ENCODE measurements around the gene USHBP1. TPM values are rescaled to one million over a fixed set of nuclear protein-coding genes. Genes with fewer than 3 reads are reported as not detected.

The USHBP1 gene
- total RNA-seq, 2 experiments from 2014 or later = not detected

- ChIA-PET CTCF (interaction anchor here (0.7 to 1.9 kb wide), 3 partner anchors 10 to 83 kb away, joined by 4 to 10 read pairs (median 6); no protein-coding TSS in a partner anchor), POLR2A (interaction anchor here (0.6 to 1.4 kb wide), 4 partner anchors 11 to 177 kb away, joined by 3 to 6 read pairs (median 4); partner anchors contain the start of gene ANO8)
- intact Hi-C loops (cut with DNase I, micrococcal nuclease) = loop anchor here in 1 of 2 experiments (1.0 kb wide), 1 partner anchor 11 kb away; no protein-coding TSS in a partner anchor
- no peaks in the 10 kb centered on the region for H3K36me3 ChIP-seq (ENCODE audit: insufficient read depth, low read length)
- peaks cover 17% of the 10 kb centered on the region for H3K36me3 Mint-ChIP-seq (ENCODE audit: low read depth)
- H3K9me3 Mint-ChIP-seq = no peaks in the 10 kb centered on the region
- ATAC-seq (ENCODE audit: poor library complexity) (peak; percentile 79), DNase-seq (peak; percentile 88 to 96 (median 91))
- H3K27ac ChIP-seq (ENCODE audit: low read depth in 1 of 2, low read length in 2 of 2) = peak within 1 kb of the TSS; percentile 34 to 40
- no peak for TF ChIP-seq CTCF (IDR thresholded peaks at IDR 0.05)
- peak within 1 kb of the TSS; percentile 70 for H3K4me3 ChIP-seq (ENCODE audit: low read length)
- no peaks in the 10 kb centered on the region for H3K9me3 ChIP-seq (ENCODE audit: control insufficient read depth in 1 of 2, insufficient read depth in 1 of 2, low read length in 2 of 2)
- no peaks in the 10 kb centered on the region for H3K27me3 Mint-ChIP-seq
- peak within 1 kb of the TSS; percentile 90 for H3K27ac Mint-ChIP-seq
- peaks cover 48% of the 10 kb centered on the region for H3K4me1 Mint-ChIP-seq (ENCODE audit: low read depth)
- H3K27me3 ChIP-seq (ENCODE audit: control insufficient read depth in 1 of 2, insufficient read depth in 2 of 2, low read length in 2 of 2) = no peaks in the 10 kb centered on the region
- peak within 1 kb of the TSS; percentile 94 for H3K4me3 Mint-ChIP-seq
- H3K4me1 ChIP-seq (ENCODE audit: insufficient read depth, low read length) = peaks cover 50% of the 10 kb centered on the region
Measured at GRCh38 chr19:17303167-17303939, 38.8 kb upstream of the USHBP1 start, which contains the start of gene ABHD8. TSS of gene ABHD8 (minus strand) at chr19:17303425. CDS start at chr19:17301616, 1,809 bp downstream.

GRCh38 chr19:17302391-17303166, 38.0 kb upstream of the USHBP1 start:
- intact Hi-C loops (cut with DNase I, micrococcal nuclease) = loop anchor here in 1 of 2 experiments (1.0 kb wide), 1 partner anchor 10 kb away; no protein-coding TSS in a partner anchor
- peak in 5 of 14 experiments; percentile 19 to 65 (median 23) for DNase-seq
- peak overlapping the region in 1 of 2 donors; percentile 34 for H3K27ac ChIP-seq (ENCODE audit: low read depth in 1 of 2, low read length in 2 of 2)
- peaks cover 17% of the 10 kb centered on the region for H3K36me3 Mint-ChIP-seq (ENCODE audit: low read depth)
- no peaks in the 10 kb centered on the region for H3K9me3 Mint-ChIP-seq
- peak; percentile 11 for ATAC-seq (ENCODE audit: poor library complexity)
- POLR2A ChIA-PET = interaction anchor here (0.6 to 1.4 kb wide), 4 partner anchors 10 to 177 kb away, joined by 3 to 6 read pairs (median 4); partner anchors contain the start of gene ANO8
- no peak for TF ChIP-seq CTCF (IDR thresholded peaks at IDR 0.05)
- H3K4me1 Mint-ChIP-seq (ENCODE audit: low read depth) = peaks cover 43% of the 10 kb centered on the region
- H3K27me3 Mint-ChIP-seq = no peaks in the 10 kb centered on the region
- H3K27me3 ChIP-seq (ENCODE audit: control insufficient read depth in 1 of 2, insufficient read depth in 2 of 2, low read length in 2 of 2) = no peaks in the 10 kb centered on the region
- peak overlapping the region; percentile 94 for H3K4me3 Mint-ChIP-seq
- H3K4me3 ChIP-seq (ENCODE audit: low read length) = peak overlapping the region; percentile 70
- H3K9me3 ChIP-seq (ENCODE audit: control insufficient read depth in 1 of 2, insufficient read depth in 1 of 2, low read length in 2 of 2) = peaks cover 0 to 4% of the 10 kb centered on the region in 2 experiments
- CTCF ChIA-PET = interaction anchor here (1.5 to 1.9 kb wide), 2 partner anchors 10 to 83 kb away, joined by 6 to 10 read pairs; no protein-coding TSS in a partner anchor
- peaks cover 44% of the 10 kb centered on the region for H3K4me1 ChIP-seq (ENCODE audit: insufficient read depth, low read length)
- H3K27ac Mint-ChIP-seq = peak overlapping the region; percentile 58
- no peaks in the 10 kb centered on the region for H3K36me3 ChIP-seq (ENCODE audit: insufficient read depth, low read length)

DNA sequence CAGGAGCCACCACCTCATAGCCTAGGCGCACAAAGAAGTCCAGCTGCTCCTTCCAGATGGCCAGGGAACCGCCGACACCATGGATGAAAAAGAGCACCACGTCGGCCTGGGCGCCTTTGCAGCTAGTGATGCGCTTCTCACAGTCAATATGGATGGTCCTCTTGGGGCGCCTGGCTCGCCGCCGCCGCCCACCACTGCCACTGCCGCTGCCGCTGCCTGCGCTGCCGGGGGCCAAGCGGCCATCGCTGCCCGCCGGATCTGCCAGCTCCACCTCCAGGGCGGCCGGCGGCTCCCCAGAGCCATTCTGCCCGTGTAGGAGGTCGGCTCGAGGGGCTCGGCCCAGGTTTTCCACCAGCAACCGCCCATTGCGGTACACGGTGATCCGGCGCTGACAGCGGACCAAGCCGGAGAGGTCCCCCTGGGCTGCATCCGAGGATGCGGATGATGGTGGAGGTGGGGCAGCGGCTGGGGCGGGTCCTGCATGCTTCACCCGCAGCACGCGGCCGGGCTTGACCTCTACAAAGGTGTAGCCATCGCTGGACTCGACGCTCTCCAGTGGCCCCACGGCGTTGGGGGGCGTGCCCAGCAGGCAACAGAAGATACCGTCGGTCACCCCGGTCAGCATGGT, 36.6 kb upstream of the USHBP1 start:
- Mint-ChIP-seq H3K4me3 (peak overlapping the region; percentile 11), H3K36me3 (ENCODE audit: low read depth) (peaks cover 17% of the 10 kb centered on the region), H3K4me1 (ENCODE audit: low read depth) (peaks cover 35% of the 10 kb centered on the region), H3K9me3 (no peaks in the 10 kb centered on the region), H3K27ac (no peak overlapping the region), H3K27me3 (no peaks in the 10 kb centered on the region)
- TF ChIP-seq CTCF (IDR thresholded peaks at IDR 0.05) = no peak
- no peak overlapping the region for H3K4me3 ChIP-seq (ENCODE audit: low read length)
- no peak for ATAC-seq (ENCODE audit: poor library complexity)
- H3K27me3 ChIP-seq (ENCODE audit: control insufficient read depth in 1 of 2, insufficient read depth in 2 of 2, low read length in 2 of 2) = no peaks in the 10 kb centered on the region
- ChIA-PET CTCF (no interaction called here), POLR2A (no interaction called here)
- intact Hi-C loops (cut with DNase I, micrococcal nuclease) = no loop called here
- H3K27ac ChIP-seq (ENCODE audit: low read depth in 1 of 2, low read length in 2 of 2) = no peak overlapping the region
- DNase-seq = peak in 1 of 14 experiments; percentile 36
- H3K4me1 ChIP-seq (ENCODE audit: insufficient read depth, low read length) = peaks cover 35% of the 10 kb centered on the region
- no peaks in the 10 kb centered on the region for H3K36me3 ChIP-seq (ENCODE audit: insufficient read depth, low read length)
- peaks cover 0 to 4% of the 10 kb centered on the region in 2 experiments for H3K9me3 ChIP-seq (ENCODE audit: control insufficient read depth in 1 of 2, insufficient read depth in 1 of 2, low read length in 2 of 2)

Measured in CD4-positive, alpha-beta T cell (primary cell).